Neutrophil (primary cell): ENCODE measurements around the gene TRPM7.
"Not testable (repeated sequence)": the region's sequence is repeated elsewhere in the genome, so short reads cannot be mapped to it uniquely, and the experiment has no call there.

ENCODE experiments used
- H3K27ac ChIP-seq: fragments of 200-600 bp; sonication (generic); 2 replicates; pipeline ENCODE4 v1.5.1; 2016; ENCODE audit warnings: mild to moderate bottlenecking, moderate library complexity
- H3K27me3 ChIP-seq: fragments of 200-600 bp; sonication (generic); 2 replicates; pipeline ENCODE4 v1.6.0; 2016; ENCODE audit warnings: mild to moderate bottlenecking
- H3K36me3 ChIP-seq: fragments of 200-600 bp; sonication (generic); 2 replicates; pipeline ENCODE4 v1.5.1; 2017
- H3K4me1 ChIP-seq, 2 experiments: fragments of 200-600 bp in 1 of 2; sonication (generic) in 1 of 2; 1 replicate in 1 of 2; 2 replicates in 1 of 2; pipeline versions ENCODE4 v1.5.1 to v1.6.1; 2013 to 2016; ENCODE audit warnings: low read depth in 1 of 2, low read length in 1 of 2, mild to moderate bottlenecking in 1 of 2, moderate library complexity in 1 of 2; ENCODE audit not compliant: control insufficient read depth in 1 of 2, insufficient read depth in 1 of 2
- H3K4me3 ChIP-seq, 2 experiments: fragments of 200-600 bp in 1 of 2; sonication (generic) in 1 of 2; 1 replicate in 1 of 2; 2 replicates in 1 of 2; pipeline ENCODE4 v1.5.1; 2013 to 2016; ENCODE audit warnings: low read depth in 1 of 2, low read length in 1 of 2, mild to moderate bottlenecking in 1 of 2, moderate library complexity in 1 of 2
- H3K9me3 ChIP-seq: fragments of 200-600 bp; sonication (generic); 2 replicates; pipeline ENCODE4 v1.5.1; 2016
- TF ChIP-seq, protein P1 (sequence below): fragments of 200-600 bp; sonication (generic); IDR thresholded peaks from 2 replicates; pipeline ENCODE4 v1.5.1; 2016; ENCODE audit warnings: antibody characterized with exemption

TRPM7 gene

DNA sequence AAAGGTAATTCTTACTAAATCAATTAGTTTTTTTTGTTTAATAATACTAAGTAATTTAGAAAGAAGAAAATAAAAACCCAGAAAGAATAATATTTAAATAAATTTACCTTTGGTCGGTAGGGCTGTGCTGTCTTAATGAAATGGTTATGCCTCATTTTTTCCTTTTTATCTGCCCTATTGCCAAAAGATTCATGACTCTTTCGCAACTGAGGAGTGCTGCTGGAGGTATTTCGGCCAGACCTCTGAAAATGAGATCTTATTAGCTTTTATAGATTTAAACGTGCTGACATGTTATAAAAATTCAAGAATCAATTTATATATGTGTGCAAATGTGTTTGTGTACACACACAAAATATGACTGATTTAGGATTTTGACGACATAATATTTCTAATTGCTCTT lies 73.0 kb downstream of the TRPM7 start:
- peaks cover 0 to 8% of the 10 kb centered on the region in 2 experiments for H3K4me1 ChIP-seq
- H3K27me3 ChIP-seq, result no peaks in the 10 kb centered on the region
- H3K9me3 ChIP-seq, result no peaks in the 10 kb centered on the region
- H3K4me3 ChIP-seq, result no peak overlapping the region
- H3K27ac ChIP-seq, result no peak overlapping the region
- H3K36me3 ChIP-seq, result peaks cover 26% of the 10 kb centered on the region
- TF ChIP-seq, protein P1, sequence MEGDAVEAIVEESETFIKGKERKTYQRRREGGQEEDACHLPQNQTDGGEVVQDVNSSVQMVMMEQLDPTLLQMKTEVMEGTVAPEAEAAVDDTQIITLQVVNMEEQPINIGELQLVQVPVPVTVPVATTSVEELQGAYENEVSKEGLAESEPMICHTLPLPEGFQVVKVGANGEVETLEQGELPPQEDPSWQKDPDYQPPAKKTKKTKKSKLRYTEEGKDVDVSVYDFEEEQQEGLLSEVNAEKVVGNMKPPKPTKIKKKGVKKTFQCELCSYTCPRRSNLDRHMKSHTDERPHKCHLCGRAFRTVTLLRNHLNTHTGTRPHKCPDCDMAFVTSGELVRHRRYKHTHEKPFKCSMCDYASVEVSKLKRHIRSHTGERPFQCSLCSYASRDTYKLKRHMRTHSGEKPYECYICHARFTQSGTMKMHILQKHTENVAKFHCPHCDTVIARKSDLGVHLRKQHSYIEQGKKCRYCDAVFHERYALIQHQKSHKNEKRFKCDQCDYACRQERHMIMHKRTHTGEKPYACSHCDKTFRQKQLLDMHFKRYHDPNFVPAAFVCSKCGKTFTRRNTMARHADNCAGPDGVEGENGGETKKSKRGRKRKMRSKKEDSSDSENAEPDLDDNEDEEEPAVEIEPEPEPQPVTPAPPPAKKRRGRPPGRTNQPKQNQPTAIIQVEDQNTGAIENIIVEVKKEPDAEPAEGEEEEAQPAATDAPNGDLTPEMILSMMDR, result no peak

GRCh38 chr15:50607129-50607528 lies 79.5 kb downstream of the TRPM7 start:
- Histone ChIP-seq H3K36me3 (peaks cover 35% of the 10 kb centered on the region), H3K9me3 (no peaks in the 10 kb centered on the region), H3K4me3 (no peak overlapping the region)

DNA sequence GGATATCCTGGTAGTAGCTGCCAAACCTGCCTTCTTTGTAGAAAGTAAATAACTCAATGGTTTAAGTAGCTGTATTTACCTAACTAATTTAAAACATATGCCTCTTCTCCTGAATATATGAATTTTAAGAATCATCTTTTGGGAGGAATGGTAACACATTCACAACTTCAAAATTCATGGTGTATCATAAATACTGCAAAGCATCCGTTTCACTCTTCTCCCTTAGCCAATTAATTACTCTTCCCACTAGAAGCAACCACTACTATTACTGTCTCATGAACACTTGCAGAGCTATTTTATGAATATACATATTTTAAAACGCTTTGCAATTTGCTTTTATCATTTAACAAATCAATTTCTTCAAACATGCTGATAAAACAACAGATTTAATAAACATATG lies 81.1 kb downstream of the TRPM7 start:
- Histone ChIP-seq H3K27me3 (no peaks in the 10 kb centered on the region), H3K9me3 (no peaks in the 10 kb centered on the region), H3K27ac (no peak overlapping the region), H3K4me1 (peaks cover 0 to 6% of the 10 kb centered on the region in 2 experiments), H3K36me3 (peaks cover 22% of the 10 kb centered on the region), H3K4me3 (no peak overlapping the region)
- TF ChIP-seq, protein P1, result no peak

More at GRCh38 chr15:50607129-50607528, 79.5 kb downstream of the TRPM7 start:
- Histone ChIP-seq H3K27ac (no peak overlapping the region), H3K4me1 (peaks cover 0 to 8% of the 10 kb centered on the region in 2 experiments), H3K27me3 (no peaks in the 10 kb centered on the region)
- TF ChIP-seq, protein P1, result no peak

DNA sequence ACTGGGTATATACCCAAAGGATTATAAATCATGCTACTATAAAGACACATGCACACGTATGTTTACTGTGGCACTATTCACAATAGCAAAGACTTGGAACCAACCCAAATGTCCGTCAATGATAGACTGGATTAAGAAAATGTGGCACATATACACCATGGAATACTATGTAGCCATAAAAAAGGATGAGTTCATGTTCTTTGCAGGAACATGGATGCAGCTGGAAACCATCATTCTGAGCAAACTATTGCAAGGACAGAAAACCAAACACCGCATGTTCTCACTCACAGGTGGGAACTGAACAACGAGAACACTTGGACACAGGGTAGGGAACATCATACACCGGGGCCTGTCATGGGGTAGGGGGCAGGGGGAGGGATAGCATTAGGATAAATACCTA lies 84.6 kb downstream of the TRPM7 start:
- H3K9me3 ChIP-seq, H3K27me3 ChIP-seq, H3K4me1 ChIP-seq, H3K4me3 ChIP-seq, H3K27ac ChIP-seq: not testable (repeated sequence)
- peaks cover 22% of the 10 kb centered on the region for H3K36me3 ChIP-seq

DNA sequence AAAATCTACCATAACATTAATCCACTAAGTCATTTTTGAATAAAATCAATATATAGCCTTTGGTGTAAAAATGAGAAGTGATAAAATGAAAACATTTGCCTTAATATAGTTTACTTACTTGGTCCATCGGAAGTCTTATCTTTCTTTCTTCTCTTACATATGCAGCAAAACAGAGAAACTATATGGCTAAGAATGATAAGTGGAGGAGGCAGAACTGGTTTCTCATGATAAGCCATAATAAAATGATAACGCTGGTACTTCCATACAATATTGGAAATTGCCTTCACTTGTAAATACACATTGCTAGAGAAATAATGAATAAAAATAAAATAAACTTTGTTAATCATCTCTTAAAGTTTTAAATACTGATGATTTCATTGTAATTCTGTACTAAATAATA lies 92.3 kb downstream of the TRPM7 start:
- Histone ChIP-seq H3K27me3 (no peaks in the 10 kb centered on the region), H3K9me3 (no peaks in the 10 kb centered on the region), H3K36me3 (peaks cover 28% of the 10 kb centered on the region), H3K4me1 (no peaks in the 10 kb centered on the region), H3K27ac (no peak overlapping the region), H3K4me3 (no peak overlapping the region)
- TF ChIP-seq, protein P1, result no peak

- H3K4me1 ChIP-seq, result no peaks in the 10 kb centered on the region
- no peaks in the 10 kb centered on the region for H3K9me3 ChIP-seq
- TF ChIP-seq, protein P1, result no peak
- no peaks in the 10 kb centered on the region for H3K27me3 ChIP-seq
- H3K36me3 ChIP-seq, result peaks cover 28% of the 10 kb centered on the region
- peak overlapping the region; percentile 14 for H3K27ac ChIP-seq
- no peak overlapping the region for H3K4me3 ChIP-seq
These were observed 92.8 kb downstream of the TRPM7 start for GRCh38 chr15:50593761-50594160.
